GM21367 (cell line): ENCODE measurements around the gene CSAD.
"Not testable (repeated sequence)": the region's sequence is repeated elsewhere in the genome, so short reads cannot be mapped to it uniquely, and the experiment has no call there.

ENCODE experiments used
- ATAC-seq: cut with Tn5 transposase; IDR thresholded peaks from one replicate; pipeline ENCODE4 v1.9.1; 2021; ENCODE audit not compliant: unreplicated experiment

Gene CSAD

GRCh38 chr12:53147653-53148052 lies 33.1 kb downstream of the CSAD start:
- no peak for ATAC-seq

GRCh38 chr12:53147181-53147580 lies 33.5 kb downstream of the CSAD start:
- no peak for ATAC-seq

GRCh38 chr12:53145383-53146260 lies 35.1 kb downstream of the CSAD start:
- ATAC-seq = no peak

GRCh38 chr12:53143355-53143754 lies 37.4 kb downstream of the CSAD start:
- no peak for ATAC-seq

GRCh38 chr12:53133722-53134121 lies 47.0 kb downstream of the CSAD start:
- no peak for ATAC-seq

GRCh38 chr12:53131844-53132243 lies 48.9 kb downstream of the CSAD start:
- no peak for ATAC-seq

GRCh38 chr12:53128780-53129569 lies 51.8 kb downstream of the CSAD start:
- no peak for ATAC-seq

- no peak for ATAC-seq
Observed at GRCh38 chr12:53127169-53127568, 53.6 kb downstream of the CSAD start.

GRCh38 chr12:53124352-53124723 lies 56.4 kb downstream of the CSAD start:
- no peak for ATAC-seq

- no peak for ATAC-seq
Observed at GRCh38 chr12:53123578-53124351, 57.0 kb downstream of the CSAD start.

GRCh38 chr12:53122961-53123468 lies 57.7 kb downstream of the CSAD start:
- ATAC-seq = no peak

GRCh38 chr12:53120685-53121525 lies 59.8 kb downstream of the CSAD start:
- no peak for ATAC-seq

GRCh38 chr12:53118751-53119300 lies 61.9 kb downstream of the CSAD start:
- no peak for ATAC-seq

- ATAC-seq = no peak
Observed at GRCh38 chr12:53115891-53116648, 64.7 kb downstream of the CSAD start.

GRCh38 chr12:53115112-53115890 lies 65.4 kb downstream of the CSAD start:
- ATAC-seq = no peak

GRCh38 chr12:53113951-53114350 lies 66.8 kb downstream of the CSAD start:
- ATAC-seq = no peak

GRCh38 chr12:53113136-53113705 lies 67.5 kb downstream of the CSAD start:
- no peak for ATAC-seq

GRCh38 chr12:53112431-53112830 lies 68.3 kb downstream of the CSAD start:
- ATAC-seq = not testable (repeated sequence)
